Measurements from ENCODE around the gene RCBTB1. TPM values are rescaled to one million over a fixed set of nuclear protein-coding genes. Genes with fewer than 3 reads are reported as not detected.
"Not testable (repeated sequence)": the region's sequence is repeated elsewhere in the genome, so short reads cannot be mapped to it uniquely, and the experiment has no call there.

RCBTB1 gene
- total and polyA plus RNA-seq, 9 donors: 5.5 to 28.0 (median 12.9) TPM

GRCh38 chr13:49602005-49602404, 16.6 kb upstream of the RCBTB1 start:
- Histone ChIP-seq H3K36me3 (no peaks in the 10 kb centered on the region), H3K27ac (no peak overlapping the region), H3K9me3 (no peaks in the 10 kb centered on the region), H3K4me3 (no peak overlapping the region), H3K4me1 (ENCODE audit: insufficient read depth) (no peaks in the 10 kb centered on the region), H3K27me3 (no peaks in the 10 kb centered on the region)
- intact Hi-C loops (cut with DNase I): loop anchor here in 2 of 4 donors (10.0 kb wide), 2 partner anchors 157 to 297 kb away; partner anchors contain the start of genes CAB39L (in 1 of the 2) and SETDB2 (in 1 of the 2)
- WGBS, 3 donors: 68 to 87% (median 76%) methylated on average over 1 of the region's 1 CpG
- TF ChIP-seq EP300 (IDR thresholded peaks at IDR 0.05) (no peak), POLR2A (IDR thresholded peaks at IDR 0.05) (no peak)
- TF ChIP-seq, protein P1, sequence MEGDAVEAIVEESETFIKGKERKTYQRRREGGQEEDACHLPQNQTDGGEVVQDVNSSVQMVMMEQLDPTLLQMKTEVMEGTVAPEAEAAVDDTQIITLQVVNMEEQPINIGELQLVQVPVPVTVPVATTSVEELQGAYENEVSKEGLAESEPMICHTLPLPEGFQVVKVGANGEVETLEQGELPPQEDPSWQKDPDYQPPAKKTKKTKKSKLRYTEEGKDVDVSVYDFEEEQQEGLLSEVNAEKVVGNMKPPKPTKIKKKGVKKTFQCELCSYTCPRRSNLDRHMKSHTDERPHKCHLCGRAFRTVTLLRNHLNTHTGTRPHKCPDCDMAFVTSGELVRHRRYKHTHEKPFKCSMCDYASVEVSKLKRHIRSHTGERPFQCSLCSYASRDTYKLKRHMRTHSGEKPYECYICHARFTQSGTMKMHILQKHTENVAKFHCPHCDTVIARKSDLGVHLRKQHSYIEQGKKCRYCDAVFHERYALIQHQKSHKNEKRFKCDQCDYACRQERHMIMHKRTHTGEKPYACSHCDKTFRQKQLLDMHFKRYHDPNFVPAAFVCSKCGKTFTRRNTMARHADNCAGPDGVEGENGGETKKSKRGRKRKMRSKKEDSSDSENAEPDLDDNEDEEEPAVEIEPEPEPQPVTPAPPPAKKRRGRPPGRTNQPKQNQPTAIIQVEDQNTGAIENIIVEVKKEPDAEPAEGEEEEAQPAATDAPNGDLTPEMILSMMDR (IDR thresholded peaks at IDR 0.05): no peak
- no peak for DNase-seq

GRCh38 chr13:49597043-49597641, 11.8 kb upstream of the RCBTB1 start:
- no peaks in the 10 kb centered on the region for H3K27me3 ChIP-seq
- intact Hi-C loops (cut with DNase I): no loop called here
- H3K4me1 ChIP-seq (ENCODE audit: insufficient read depth): no peaks in the 10 kb centered on the region
- 81 to 87% (median 83%) methylated on average over 11 of the region's 11 CpGs for WGBS, 3 donors
- TF ChIP-seq, protein P1 (IDR thresholded peaks at IDR 0.05): no peak
- TF ChIP-seq EP300 (IDR thresholded peaks at IDR 0.05) (no peak), POLR2A (IDR thresholded peaks at IDR 0.05) (no peak)
- DNase-seq: no peak
- H3K9me3 ChIP-seq: no peaks in the 10 kb centered on the region
- H3K36me3 ChIP-seq: no peaks in the 10 kb centered on the region
- no peak overlapping the region for H3K27ac ChIP-seq
- H3K4me3 ChIP-seq: no peak overlapping the region

DNA sequence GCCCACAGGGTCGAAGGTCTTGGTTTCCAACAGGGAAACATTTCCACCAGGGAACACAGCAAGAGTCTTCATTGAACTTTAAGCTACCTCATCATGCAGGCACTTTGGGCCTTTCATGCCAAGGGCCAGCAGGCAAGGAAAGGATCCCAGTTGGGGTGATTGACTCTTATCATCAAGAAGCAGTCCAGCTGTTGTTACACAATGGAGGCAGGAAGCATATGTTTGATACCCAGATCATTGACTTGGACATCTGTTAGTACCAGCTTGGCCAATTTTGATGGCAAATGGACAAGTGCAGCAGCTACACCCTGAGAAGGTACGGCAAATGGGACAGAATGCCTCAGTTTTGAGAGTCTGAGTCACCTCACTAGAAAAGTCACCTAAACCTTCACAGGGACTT, 10.9 kb upstream of the RCBTB1 start:
- H3K36me3 ChIP-seq: no peaks in the 10 kb centered on the region
- H3K9me3 ChIP-seq: no peaks in the 10 kb centered on the region
- H3K4me3 ChIP-seq: no peak overlapping the region
- intact Hi-C loops (cut with DNase I): no loop called here
- 61 to 87% (median 66%) methylated on average over 2 of the region's 2 CpGs for WGBS, 3 donors
- no peaks in the 10 kb centered on the region for H3K4me1 ChIP-seq (ENCODE audit: insufficient read depth)
- no peak for DNase-seq
- TF ChIP-seq EP300 (IDR thresholded peaks at IDR 0.05) (no peak), POLR2A (IDR thresholded peaks at IDR 0.05) (no peak)
- TF ChIP-seq, protein P1 (IDR thresholded peaks at IDR 0.05): no peak
- H3K27me3 ChIP-seq: no peaks in the 10 kb centered on the region
- no peak overlapping the region for H3K27ac ChIP-seq

- intact Hi-C loops (cut with DNase I): no loop called here
- no peaks in the 10 kb centered on the region for H3K9me3 ChIP-seq
Observed at GRCh38 chr13:49594576-49594975, 9.2 kb upstream of the RCBTB1 start.

GRCh38 chr13:49593876-49594275, 8.5 kb upstream of the RCBTB1 start:
- H3K27ac ChIP-seq; H3K4me1 ChIP-seq (ENCODE audit: insufficient read depth); H3K4me3 ChIP-seq; H3K9me3 ChIP-seq; H3K36me3 ChIP-seq; DNase-seq; H3K27me3 ChIP-seq; intact Hi-C loops (cut with DNase I): not testable (repeated sequence)
- WGBS, 3 donors: 85 to 94% methylated on average over 2 to 3 of the region's 4 CpGs; no CpG with 5 or more reads in 1 of the 3 donors

More at GRCh38 chr13:49594576-49594975, 9.2 kb upstream of the RCBTB1 start:
- Histone ChIP-seq H3K27me3 (no peaks in the 10 kb centered on the region), H3K4me3 (no peak overlapping the region), H3K36me3 (no peaks in the 10 kb centered on the region), H3K27ac (no peak overlapping the region), H3K4me1 (ENCODE audit: insufficient read depth) (no peaks in the 10 kb centered on the region)
- no peak for DNase-seq
- TF ChIP-seq, protein P1 (IDR thresholded peaks at IDR 0.05): no peak
- TF ChIP-seq POLR2A (IDR thresholded peaks at IDR 0.05): no peak
- no peak for TF ChIP-seq EP300 (IDR thresholded peaks at IDR 0.05)

GRCh38 chr13:49590714-49591113, 5.4 kb upstream of the RCBTB1 start:
- H3K27ac ChIP-seq; H3K4me1 ChIP-seq (ENCODE audit: insufficient read depth); DNase-seq; H3K4me3 ChIP-seq; H3K36me3 ChIP-seq; H3K27me3 ChIP-seq; H3K9me3 ChIP-seq; intact Hi-C loops (cut with DNase I): not testable (repeated sequence)
- WGBS, 3 donors: 35 to 41% (median 39%) methylated on average over 3 of the region's 3 CpGs
